Stimulated activated naive B cell treated with anti-CD40 and anti-IgM and Interleukin-4, amounts not matched to agents 10 μg/mL and 1 μg/mL and 100 μg/mL, for 72 hours (primary cell): ENCODE results near the gene PPIL6.

ENCODE experiments used
- ATAC-seq, 2 donors: fragments of 150-1000 bp; cut with Tn5 transposase; replicated peaks; 2 replicates each; pipeline ENCODE4 v1.10.0; 2021; ENCODE audit warnings: moderate library complexity in 1 of 2
- DNase-seq: peaks from one replicate; pipeline ENCODE4 v3.0.0; 2021
- H3K27ac Mint-ChIP-seq: one replicate; pipeline ENCODE4 v1.8.0; 2022; ENCODE audit warnings: mild to moderate bottlenecking, mixed read lengths
- H3K27me3 Mint-ChIP-seq, 2 donors: one replicate each; pipeline ENCODE4 v1.8.0; 2022; ENCODE audit warnings: mixed read lengths in 2 of 2
- H3K36me3 Mint-ChIP-seq, 2 donors: one replicate each; pipeline ENCODE4 v1.8.0; 2022; ENCODE audit warnings: mixed read lengths in 2 of 2, mild to moderate bottlenecking in 1 of 2
- H3K4me1 Mint-ChIP-seq, 2 donors: one replicate each; pipeline ENCODE4 v1.8.0; 2022; ENCODE audit warnings: mixed read lengths in 2 of 2, mild to moderate bottlenecking in 1 of 2
- H3K4me3 Mint-ChIP-seq, 2 donors: one replicate each; pipeline ENCODE4 v1.8.0; 2022; ENCODE audit warnings: mild to moderate bottlenecking in 2 of 2, mixed read lengths in 2 of 2, moderate library complexity in 1 of 2
- H3K9me3 Mint-ChIP-seq, 2 donors: one replicate each; pipeline ENCODE4 v1.8.0; 2022; ENCODE audit warnings: mixed read lengths in 2 of 2, mild to moderate bottlenecking in 1 of 2

PPIL6 gene

DNA sequence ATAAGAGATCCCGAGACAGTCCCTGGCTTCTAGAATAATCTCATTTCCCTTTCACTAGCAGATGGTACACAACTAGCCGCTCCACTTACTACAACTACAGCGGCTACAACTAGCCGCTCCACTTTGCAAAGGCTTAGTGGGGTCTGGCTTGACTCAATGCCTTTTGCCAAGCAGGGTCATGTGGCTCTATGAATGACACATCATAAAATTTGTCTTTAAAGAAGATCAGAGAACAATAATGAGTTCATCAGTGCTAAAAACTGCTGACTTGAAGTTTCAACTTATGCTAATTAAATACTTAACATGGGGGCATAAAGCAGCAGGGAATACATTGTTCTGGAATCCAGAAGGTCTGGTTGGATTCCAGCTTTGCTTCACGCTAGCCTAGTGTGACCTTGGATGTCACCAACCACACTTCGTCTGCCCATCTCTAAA is 17.2 kb upstream of the PPIL6 start:
- Mint-ChIP-seq H3K36me3 (peaks cover 24 to 54% of the 10 kb centered on the region in 2 donors), H3K9me3 (peaks cover 1 to 4% of the 10 kb centered on the region in 2 donors), H3K4me3 (peak overlapping the region in 1 of 2 donors; percentile 81), H3K27me3 (no peaks in the 10 kb centered on the region), H3K27ac (peak overlapping the region; percentile 85), H3K4me1 (peaks cover 41 to 74% of the 10 kb centered on the region in 2 donors)
- ATAC-seq (no peak), DNase-seq (no peak)

DNA sequence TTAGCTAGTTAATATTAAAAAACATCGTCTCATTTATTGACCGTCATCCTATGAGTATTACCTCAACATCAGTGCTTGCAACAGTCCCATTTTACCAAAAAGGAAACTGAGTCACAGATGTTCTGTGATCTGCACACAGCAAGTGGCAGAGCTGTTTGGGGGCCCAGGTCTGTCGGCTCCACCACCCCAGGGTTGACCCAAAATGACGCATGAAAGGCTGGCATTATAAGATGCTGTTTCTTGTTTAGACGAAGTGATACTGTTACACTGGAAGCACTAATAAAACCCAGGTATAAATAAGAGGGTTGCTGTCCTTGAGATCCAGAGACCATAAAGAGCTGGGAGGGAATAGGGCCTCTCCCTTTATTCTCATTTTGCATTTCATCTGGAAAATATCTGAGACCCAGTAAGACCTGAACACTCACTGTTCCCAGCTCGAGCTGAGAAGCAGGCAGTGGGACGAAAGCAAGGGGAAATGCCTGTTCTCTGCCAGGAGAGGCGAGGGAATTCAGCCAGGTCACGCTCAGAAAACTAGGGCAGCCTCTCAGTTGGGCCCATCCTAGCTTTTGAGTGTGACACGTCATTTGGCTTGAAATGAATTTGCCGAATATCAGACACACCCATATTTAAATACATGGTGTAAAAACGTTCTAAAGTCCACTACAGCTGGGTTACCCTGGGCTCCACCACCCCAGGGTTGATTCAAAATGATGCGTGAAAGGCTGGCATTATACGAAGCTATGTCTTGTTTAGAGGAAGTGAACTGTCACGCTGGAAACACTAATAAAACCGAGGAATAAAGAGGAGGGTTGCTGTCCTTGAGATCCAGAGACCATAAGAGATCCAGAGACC is 16.5 kb upstream of the PPIL6 start:
- peak overlapping the region; percentile 85 for H3K27ac Mint-ChIP-seq
- H3K36me3 Mint-ChIP-seq: peaks cover 24 to 54% of the 10 kb centered on the region in 2 donors
- ATAC-seq (no peak), DNase-seq (no peak)
- peak overlapping the region; percentile 81 to 96 for H3K4me3 Mint-ChIP-seq
- H3K9me3 Mint-ChIP-seq: peaks cover 1 to 2% of the 10 kb centered on the region in 2 donors
- no peaks in the 10 kb centered on the region for H3K27me3 Mint-ChIP-seq
- peaks cover 39 to 74% of the 10 kb centered on the region in 2 donors for H3K4me1 Mint-ChIP-seq

DNA sequence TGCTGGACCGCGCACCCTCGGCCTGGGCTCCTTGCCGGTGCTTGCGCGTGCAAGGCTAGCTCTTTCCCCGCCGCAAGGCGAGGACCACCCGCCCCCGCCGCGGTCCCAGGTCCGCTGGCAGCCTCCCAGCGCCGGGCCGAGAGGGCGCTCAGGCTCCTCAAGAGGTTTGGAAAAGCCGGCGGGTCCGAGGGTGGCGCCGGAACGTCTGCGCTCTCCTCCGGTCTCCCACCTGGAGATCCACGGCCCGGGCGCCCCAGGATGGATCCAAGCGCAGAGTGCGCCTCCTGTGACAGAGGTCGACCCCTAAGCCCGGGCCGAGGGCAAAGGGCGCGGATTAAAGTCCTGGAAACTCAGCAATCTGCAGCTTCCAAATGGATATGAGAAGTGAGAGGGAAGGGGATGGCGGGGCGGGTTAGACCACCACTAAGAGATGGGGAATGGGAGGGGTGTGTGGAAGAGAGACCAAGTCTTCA is 15.7 kb upstream of the PPIL6 start:
- peak in 1 of 2 donors; percentile 1 for ATAC-seq
- Mint-ChIP-seq H3K27ac (peak overlapping the region; percentile 88), H3K27me3 (no peaks in the 10 kb centered on the region), H3K9me3 (peaks cover 0 to 1% of the 10 kb centered on the region in 2 donors), H3K4me1 (peaks cover 41 to 77% of the 10 kb centered on the region in 2 donors), H3K4me3 (peak overlapping the region; percentile 81 to 96), H3K36me3 (peaks cover 24 to 54% of the 10 kb centered on the region in 2 donors)
- DNase-seq: no peak

GRCh38 chr6:109455437-109456110 is 15.1 kb upstream of the PPIL6 start, which contains the start of gene MICAL1:
TSS of gene MICAL1 (minus strand) at chr6:109455772. CDS start at chr6:109454196, 1,576 bp downstream.
- Mint-ChIP-seq H3K27me3 (no peaks in the 10 kb centered on the region), H3K9me3 (no peaks in the 10 kb centered on the region), H3K4me3 (peak within 1 kb of the TSS; percentile 93 to 96), H3K27ac (peak within 1 kb of the TSS; percentile 100), H3K4me1 (peaks cover 43 to 81% of the 10 kb centered on the region in 2 donors), H3K36me3 (peaks cover 22 to 54% of the 10 kb centered on the region in 2 donors)
- DNase-seq (peak; percentile 84), ATAC-seq (peak; percentile 64 to 66)

DNA sequence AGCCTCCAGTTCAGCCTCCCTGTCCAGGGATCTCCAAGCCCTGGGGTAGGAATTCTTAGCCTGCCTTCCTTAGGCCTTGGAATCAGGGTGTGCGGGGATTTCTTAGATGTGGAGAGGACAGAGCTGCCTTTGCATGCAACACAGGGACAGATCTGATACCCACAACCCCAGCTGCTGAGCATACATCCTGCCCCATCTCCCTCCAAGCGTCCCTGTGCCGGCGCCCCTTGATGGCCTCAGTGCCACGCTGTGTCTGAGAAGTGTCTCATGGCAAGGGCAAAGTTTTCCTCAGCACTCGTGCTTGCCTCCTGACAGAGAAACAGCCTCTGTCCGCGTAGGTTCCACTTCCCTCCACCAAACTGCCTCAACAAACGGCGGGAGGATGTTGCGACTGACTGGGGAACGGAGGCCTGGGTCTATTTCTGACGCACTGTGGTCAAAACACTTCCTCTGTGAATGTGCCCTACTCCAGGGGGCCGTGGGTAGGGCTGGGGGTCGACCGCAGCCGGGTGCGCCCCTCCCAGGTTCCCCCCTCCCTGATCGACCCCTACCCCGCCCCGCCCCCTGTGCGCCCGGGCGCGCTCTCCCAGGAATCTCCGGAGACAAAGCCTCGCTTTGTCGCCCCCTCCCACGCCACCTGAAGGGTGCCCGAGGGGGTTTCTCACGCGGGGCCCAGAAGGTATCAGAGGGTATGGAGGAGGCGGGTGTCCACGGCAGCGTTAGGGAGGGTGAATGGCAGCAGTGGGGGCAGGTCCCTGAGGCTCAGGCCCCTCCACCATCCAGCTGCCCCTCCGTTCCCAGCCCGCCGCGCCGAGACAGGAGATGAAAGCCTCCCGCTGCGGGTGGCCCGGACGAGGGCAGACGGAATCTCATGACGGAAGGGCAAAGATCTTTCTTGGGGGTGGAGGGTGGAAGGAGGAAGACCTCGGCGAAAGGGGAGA is 14.3 kb upstream of the PPIL6 start:
- H3K4me3 Mint-ChIP-seq: peak overlapping the region; percentile 93 to 96
- H3K9me3 Mint-ChIP-seq: no peaks in the 10 kb centered on the region
- peaks cover 48 to 82% of the 10 kb centered on the region in 2 donors for H3K4me1 Mint-ChIP-seq
- peaks cover 27 to 58% of the 10 kb centered on the region in 2 donors for H3K36me3 Mint-ChIP-seq
- ATAC-seq: peak; percentile 62 to 64
- H3K27ac Mint-ChIP-seq: peak overlapping the region; percentile 100
- DNase-seq: peak; percentile 86
- no peaks in the 10 kb centered on the region for H3K27me3 Mint-ChIP-seq

DNA sequence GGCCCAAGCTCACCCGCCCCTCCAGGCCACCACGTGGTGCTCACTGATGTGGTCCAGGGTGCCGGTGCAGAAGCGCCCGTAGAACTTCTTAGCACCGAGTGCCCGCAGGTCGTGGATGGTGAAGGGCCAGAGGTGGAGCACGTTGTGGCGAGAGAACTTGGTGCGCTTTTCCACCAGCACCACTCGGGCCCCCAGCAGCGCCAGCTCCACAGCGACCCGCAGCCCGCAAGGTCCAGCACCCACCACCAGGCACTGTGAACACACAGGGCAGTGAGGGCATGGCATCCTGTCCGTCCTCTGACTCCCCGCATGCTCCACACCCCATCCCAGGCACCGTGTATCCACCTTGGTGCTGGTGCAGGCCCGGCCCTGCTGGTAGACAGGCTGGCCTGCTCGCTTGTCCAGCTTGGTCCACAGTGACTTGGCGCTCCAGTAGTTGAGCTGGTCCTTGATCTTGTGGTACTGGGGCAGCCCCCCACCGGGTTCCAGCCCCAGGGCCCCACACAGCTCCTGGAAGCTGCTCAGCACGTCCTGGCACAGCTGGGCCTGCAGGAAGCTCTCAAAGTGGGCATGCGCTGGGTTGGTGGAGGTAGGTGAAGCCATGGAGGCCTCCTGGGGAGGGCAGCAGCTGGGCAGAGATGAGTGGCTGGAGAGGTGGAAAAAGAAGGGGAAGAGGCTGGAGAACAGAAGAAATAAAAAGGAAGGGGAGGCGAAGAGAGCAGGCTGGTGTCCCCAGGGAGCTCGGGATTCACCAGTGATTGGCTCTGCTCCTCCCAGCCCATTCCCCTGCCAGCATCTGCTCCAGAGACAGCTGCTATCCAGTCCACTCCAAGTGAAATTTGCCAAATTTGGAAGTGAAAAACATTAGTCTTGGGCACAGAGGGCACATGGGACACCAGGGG is 13.4 kb upstream of the PPIL6 start:
- Mint-ChIP-seq H3K27me3 (no peaks in the 10 kb centered on the region), H3K9me3 (no peaks in the 10 kb centered on the region), H3K27ac (peak overlapping the region; percentile 100), H3K4me3 (peak overlapping the region; percentile 93 to 96), H3K36me3 (peaks cover 30 to 63% of the 10 kb centered on the region in 2 donors), H3K4me1 (peaks cover 45 to 82% of the 10 kb centered on the region in 2 donors)
- no peak for DNase-seq
- no peak for ATAC-seq

- peak overlapping the region; percentile 93 to 96 for H3K4me3 Mint-ChIP-seq
- H3K27ac Mint-ChIP-seq: peak overlapping the region; percentile 76
- no peak for ATAC-seq
- no peaks in the 10 kb centered on the region for H3K9me3 Mint-ChIP-seq
- H3K4me1 Mint-ChIP-seq: peaks cover 47 to 82% of the 10 kb centered on the region in 2 donors
- no peak for DNase-seq
- H3K27me3 Mint-ChIP-seq: no peaks in the 10 kb centered on the region
- H3K36me3 Mint-ChIP-seq: peaks cover 34 to 65% of the 10 kb centered on the region in 2 donors
Observed at GRCh38 chr6:109453156-109453555, 12.7 kb upstream of the PPIL6 start.

GRCh38 chr6:109452181-109452580 is 11.8 kb upstream of the PPIL6 start:
- H3K4me3 Mint-ChIP-seq: peak overlapping the region in 1 of 2 donors; percentile 25
- no peaks in the 10 kb centered on the region for H3K27me3 Mint-ChIP-seq
- DNase-seq (no peak), ATAC-seq (no peak)
- peaks cover 52 to 78% of the 10 kb centered on the region in 2 donors for H3K4me1 Mint-ChIP-seq
- peaks cover 40 to 70% of the 10 kb centered on the region in 2 donors for H3K36me3 Mint-ChIP-seq
- H3K9me3 Mint-ChIP-seq: no peaks in the 10 kb centered on the region
- H3K27ac Mint-ChIP-seq: peak overlapping the region; percentile 76

DNA sequence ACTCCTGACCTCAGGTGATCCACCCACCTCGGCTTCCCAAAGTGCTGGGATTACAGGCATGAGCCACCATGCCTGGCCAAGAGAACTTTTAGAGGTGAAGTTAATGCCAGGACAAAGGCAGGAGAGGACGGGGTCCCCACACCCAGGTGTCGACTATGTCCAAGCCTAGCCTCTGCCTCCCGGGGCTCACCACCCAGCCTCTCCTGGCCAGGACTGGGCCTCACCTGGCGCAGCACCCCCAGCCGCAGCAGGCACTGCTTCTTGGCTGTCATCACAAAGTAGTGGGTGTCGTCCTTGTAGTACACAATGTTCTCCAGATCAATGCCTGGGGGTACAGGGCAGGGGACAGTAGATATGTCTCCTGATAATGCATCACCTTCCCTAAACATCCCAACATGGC is 10.9 kb upstream of the PPIL6 start:
- Mint-ChIP-seq H3K9me3 (no peaks in the 10 kb centered on the region), H3K27me3 (no peaks in the 10 kb centered on the region), H3K27ac (peak overlapping the region; percentile 76), H3K4me3 (no peak overlapping the region), H3K36me3 (peaks cover 45 to 68% of the 10 kb centered on the region in 2 donors), H3K4me1 (peaks cover 49 to 76% of the 10 kb centered on the region in 2 donors)
- ATAC-seq (no peak), DNase-seq (no peak)

- Mint-ChIP-seq H3K27me3 (no peaks in the 10 kb centered on the region), H3K27ac (peak overlapping the region; percentile 47), H3K4me3 (peak overlapping the region; percentile 8 to 14), H3K4me1 (peaks cover 49 to 77% of the 10 kb centered on the region in 2 donors), H3K9me3 (no peaks in the 10 kb centered on the region), H3K36me3 (peaks cover 45 to 74% of the 10 kb centered on the region in 2 donors)
- no peak for ATAC-seq
- DNase-seq: no peak
Observed at GRCh38 chr6:109450801-109451200, 10.4 kb upstream of the PPIL6 start.

DNA sequence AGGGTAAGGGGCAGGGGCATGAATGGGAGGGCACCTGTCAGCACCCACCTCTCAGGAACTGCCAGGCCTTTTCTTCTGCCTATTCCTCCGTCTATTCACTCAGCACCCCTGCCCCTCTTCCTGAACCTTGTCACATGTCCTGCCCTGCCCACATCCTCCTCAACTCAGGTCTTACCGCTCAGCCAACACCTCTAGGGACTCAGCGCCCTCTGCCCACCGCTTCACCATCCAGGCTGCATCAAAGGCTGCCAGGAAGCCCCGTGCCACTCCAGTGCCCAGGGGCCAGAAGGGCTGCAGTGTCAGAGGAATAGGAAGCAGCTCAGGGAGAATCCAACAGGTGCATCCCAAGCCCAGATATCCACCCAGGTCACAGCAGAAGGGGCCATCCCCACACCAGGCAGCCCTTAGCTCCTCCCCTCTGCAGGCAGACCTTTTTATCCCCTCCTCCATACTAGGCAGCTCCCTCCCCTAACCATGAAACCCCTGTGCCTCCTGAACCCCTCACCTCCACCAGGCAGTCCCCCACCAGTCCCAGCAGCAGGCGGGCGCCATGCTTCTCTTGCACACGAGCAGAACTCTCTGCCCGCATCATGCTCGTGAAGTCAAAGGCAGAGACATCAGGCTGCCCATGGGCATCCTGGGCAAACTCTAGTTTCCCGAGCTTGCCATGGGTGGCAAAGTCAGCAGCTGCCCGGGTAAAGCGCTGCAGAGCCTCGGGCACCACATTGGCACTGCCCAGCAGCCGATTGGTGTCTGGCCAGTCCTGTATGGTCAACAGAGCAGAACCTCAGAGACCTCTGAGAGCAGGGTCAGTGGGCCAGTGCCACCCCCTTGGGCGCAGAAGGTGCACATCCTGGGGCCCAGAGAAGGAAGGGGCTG is 9.6 kb upstream of the PPIL6 start:
- H3K36me3 Mint-ChIP-seq: peaks cover 49 to 78% of the 10 kb centered on the region in 2 donors

More for the DNA sequence above, 9.6 kb upstream of the PPIL6 start:
- Mint-ChIP-seq H3K4me3 (peak overlapping the region; percentile 69 to 70), H3K27me3 (no peaks in the 10 kb centered on the region), H3K27ac (peak overlapping the region; percentile 89), H3K4me1 (peaks cover 55 to 83% of the 10 kb centered on the region in 2 donors), H3K9me3 (no peaks in the 10 kb centered on the region)
- no peak for DNase-seq
- peak; percentile 15 to 16 for ATAC-seq
